Vagina (tissue), 2 donors: ENCODE results near the gene NGRN.

ENCODE experiments used
- POLR2A ChIP-seq, 2 donors: fragments of 450-650 bp; IDR thresholded peaks; one replicate each; pipeline ENCODE4 v1.6.1; 2017; ENCODE audit warnings: antibody characterized with exemption in 2 of 2, mild to moderate bottlenecking in 2 of 2, moderate library complexity in 2 of 2
- POLR2AphosphoS5 ChIP-seq, 2 donors: sonication (generic); formaldehyde crosslinking; IDR thresholded peaks; one replicate each; pipeline ENCODE4 v1.9.0; 2017; ENCODE audit warnings: antibody characterized with exemption in 2 of 2, mild to moderate bottlenecking in 2 of 2, low read depth in 1 of 2; ENCODE audit not compliant: insufficient read depth in 1 of 2
- TF ChIP-seq, protein P1 (sequence below), 3 experiments: fragments of 450-650 bp in 2 of 3; fragments of 200-600 bp in 1 of 3; sonication (generic) in 1 of 3; IDR thresholded peaks; one replicate each; pipeline ENCODE4 v1.5.1; 2017 to 2019; ENCODE audit warnings: antibody characterized with exemption in 3 of 3, mild to moderate bottlenecking in 2 of 3, moderate library complexity in 2 of 3

- TF ChIP-seq, protein P1, sequence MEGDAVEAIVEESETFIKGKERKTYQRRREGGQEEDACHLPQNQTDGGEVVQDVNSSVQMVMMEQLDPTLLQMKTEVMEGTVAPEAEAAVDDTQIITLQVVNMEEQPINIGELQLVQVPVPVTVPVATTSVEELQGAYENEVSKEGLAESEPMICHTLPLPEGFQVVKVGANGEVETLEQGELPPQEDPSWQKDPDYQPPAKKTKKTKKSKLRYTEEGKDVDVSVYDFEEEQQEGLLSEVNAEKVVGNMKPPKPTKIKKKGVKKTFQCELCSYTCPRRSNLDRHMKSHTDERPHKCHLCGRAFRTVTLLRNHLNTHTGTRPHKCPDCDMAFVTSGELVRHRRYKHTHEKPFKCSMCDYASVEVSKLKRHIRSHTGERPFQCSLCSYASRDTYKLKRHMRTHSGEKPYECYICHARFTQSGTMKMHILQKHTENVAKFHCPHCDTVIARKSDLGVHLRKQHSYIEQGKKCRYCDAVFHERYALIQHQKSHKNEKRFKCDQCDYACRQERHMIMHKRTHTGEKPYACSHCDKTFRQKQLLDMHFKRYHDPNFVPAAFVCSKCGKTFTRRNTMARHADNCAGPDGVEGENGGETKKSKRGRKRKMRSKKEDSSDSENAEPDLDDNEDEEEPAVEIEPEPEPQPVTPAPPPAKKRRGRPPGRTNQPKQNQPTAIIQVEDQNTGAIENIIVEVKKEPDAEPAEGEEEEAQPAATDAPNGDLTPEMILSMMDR (IDR thresholded peaks at IDR 0.05), result no peak
- TF ChIP-seq POLR2A (IDR thresholded peaks at IDR 0.05) (no peak), POLR2AphosphoS5 (IDR thresholded peaks at IDR 0.05; ENCODE audit: insufficient read depth in 1 of 2, low read depth in 1 of 2) (no peak)
Measured at GRCh38 chr15:90301707-90302300, 36.3 kb downstream of the NGRN start.
